K562 (cell line): ENCODE data around the gene POLR2A. TPM values are rescaled to one million over a fixed set of nuclear protein-coding genes. Genes with fewer than 3 reads are reported as not detected.

Source experiments
- CTCF ChIP-seq, 3 experiments: IDR thresholded peaks in 2 of 3; conservative IDR thresholded peaks in 1 of 3; 2 replicates each; pipeline ENCODE4 v1.5.1; 2011 to 2012; ENCODE audit warnings: low read length in 3 of 3, mild to moderate bottlenecking in 3 of 3, control low read depth in 2 of 3, improper control_type of control experiment in 1 of 3, inconsistent platforms in 1 of 3, low read depth in 1 of 3, mixed read lengths in 1 of 3, moderate library complexity in 1 of 3; ENCODE audit not compliant: insufficient read depth in 2 of 3
- IRF9 ChIP-seq: fragments of 450-650 bp; IDR thresholded peaks from 2 replicates; pipeline ENCODE4 v1.6.1; 2016; ENCODE audit warnings: missing biosample characterization, missing genetic modification characterization
- MBD2 ChIP-seq: sonication (generic); IDR thresholded peaks from 2 replicates; pipeline ENCODE4 v1.6.1; 2016; ENCODE audit warnings: low read depth, borderline replicate concordance
- MTA3 ChIP-seq: fragments of 450-650 bp; formaldehyde crosslinking; IDR thresholded peaks from 2 replicates; pipeline ENCODE4 v1.6.1; 2017; ENCODE audit warnings: mild to moderate bottlenecking, borderline replicate concordance
- NCOA2 ChIP-seq, 2 experiments: fragments of 450-650 bp; IDR thresholded peaks; 2 replicates each; pipeline ENCODE4 v1.6.1; 2018; ENCODE audit warnings: mild to moderate bottlenecking in 2 of 2, moderate library complexity in 1 of 2; ENCODE audit not compliant: partially characterized antibody in 2 of 2
- ZBTB33 ChIP-seq: sonication (generic); formaldehyde crosslinking; IDR thresholded peaks from 2 replicates; pipeline ENCODE4 v1.8.1; 2023; ENCODE audit warnings: mild to moderate bottlenecking, missing genetic modification reagents
- polyA plus RNA-seq, 8 experiments: library from polyadenylated mRNA; depleted of rRNA in 4 of 8; stranded (reverse) in 5 of 8; unstranded in 3 of 8; fragments of >200 nt; fragmentation: Nextera tagmentation in 2 of 8; fragmentation: Illumina TruSeq in 1 of 8; extraction: Ambion mirVana in 2 of 8; extraction: Trizol in 1 of 8; gene quantifications; 2 replicates each; pipeline versions ENCODE4 v1.2.1 to v1.2.3, GENCODE V29; 2011 to 2014; ENCODE audit warnings: inconsistent platforms in 1 of 8, missing spikeins in 1 of 8
- total RNA-seq, 7 experiments: library from RNA; depleted of rRNA in 6 of 7; stranded (reverse); fragments of >200 nt in 6 of 7; fragmentation: Illumina TruSeq in 2 of 7; extraction: Trizol in 2 of 7; gene quantifications; 2 replicates each; pipeline versions ENCODE4 v1.2.1 to v1.2.3, GENCODE V29; 2011 to 2021; ENCODE audit warnings: low replicate concordance in 1 of 7

Gene POLR2A
- total and polyA plus RNA-seq, 9 of the 15 experiments (the other 6 are each of a cell fraction or from before 2014, with no cell fraction given), result 1.3 to 109 (median 12.4) TPM

GRCh38 chr17:7484919-7485377, 782 bp downstream of the POLR2A start (continued):
- TF ChIP-seq MBD2, result 0 out of 2 replicates have a peak, but pooled peaks have one; percentile 0
- no peak for TF ChIP-seq NCOA2 (IDR thresholded peaks at IDR 0.05; ENCODE audit: partially characterized antibody in 2 of 2)
- no peak for TF ChIP-seq IRF9 (tag)
- TF ChIP-seq ZBTB33, result peak; percentile 57; the same call in 1 of the 2 replicates
- 0 out of 2 replicates have a peak, but pooled peaks have one; percentile 14 for TF ChIP-seq MTA3
- peak in 1 of 3 experiments; percentile 29; a peak in 2 of 6 replicates for TF ChIP-seq CTCF (IDR thresholded peaks at IDR 0.05 in 2 of 3, conservative IDR thresholded peaks at IDR 0.05 in 1 of 3; ENCODE audit: insufficient read depth in 2 of 3, low read depth in 1 of 3, low read length in 3 of 3)
